Body of pancreas (tissue), 4 donors: ENCODE measurements around the gene ZKSCAN5.

Experiments
- POLR2A ChIP-seq, 3 donors: fragments of 450-650 bp; IDR thresholded peaks; one replicate each; pipeline ENCODE4 v1.6.1; 2016; ENCODE audit warnings: antibody characterized with exemption in 3 of 3, mild to moderate bottlenecking in 2 of 3
- TF ChIP-seq, protein P1 (sequence below), 7 experiments: fragments of 450-650 bp in 4 of 7; fragments of 200-600 bp in 3 of 7; sonication (generic) in 3 of 7; IDR thresholded peaks; one replicate each; pipeline ENCODE4 v1.5.1; 2016 to 2019; ENCODE audit warnings: antibody characterized with exemption in 7 of 7

DNA sequence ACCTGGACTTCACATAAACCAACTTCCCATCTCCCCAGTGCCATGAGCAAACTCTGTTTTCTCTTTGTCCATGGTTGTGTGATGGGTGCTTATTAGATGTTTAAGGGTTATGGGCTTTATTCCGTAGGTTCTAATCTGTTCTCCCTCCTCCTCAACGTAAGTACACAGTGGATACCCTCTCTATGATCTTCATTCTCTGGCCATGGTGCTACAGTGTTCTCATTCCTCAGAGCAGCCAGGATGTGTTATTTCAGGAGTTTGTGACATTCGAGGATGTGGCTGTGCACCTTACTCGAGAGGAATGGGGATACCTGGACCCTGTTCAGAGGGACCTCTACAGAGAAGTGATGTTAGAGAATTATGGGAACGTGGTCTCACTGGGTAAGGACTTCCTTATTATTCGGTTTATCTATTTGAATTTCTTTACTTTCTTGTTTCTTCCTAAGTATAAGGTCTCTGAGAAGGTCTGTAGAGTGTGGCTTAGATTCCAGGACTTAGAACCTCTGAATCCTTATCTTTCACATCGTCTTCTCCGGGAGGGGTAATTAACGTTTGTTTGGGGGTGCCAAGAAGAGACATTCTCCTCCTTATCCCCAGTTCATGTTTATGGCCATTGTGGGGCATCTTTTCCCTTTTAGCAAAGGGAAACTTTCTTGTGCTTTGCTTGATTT is 57.8 kb downstream of the ZKSCAN5 start:
- TF ChIP-seq, protein P1, sequence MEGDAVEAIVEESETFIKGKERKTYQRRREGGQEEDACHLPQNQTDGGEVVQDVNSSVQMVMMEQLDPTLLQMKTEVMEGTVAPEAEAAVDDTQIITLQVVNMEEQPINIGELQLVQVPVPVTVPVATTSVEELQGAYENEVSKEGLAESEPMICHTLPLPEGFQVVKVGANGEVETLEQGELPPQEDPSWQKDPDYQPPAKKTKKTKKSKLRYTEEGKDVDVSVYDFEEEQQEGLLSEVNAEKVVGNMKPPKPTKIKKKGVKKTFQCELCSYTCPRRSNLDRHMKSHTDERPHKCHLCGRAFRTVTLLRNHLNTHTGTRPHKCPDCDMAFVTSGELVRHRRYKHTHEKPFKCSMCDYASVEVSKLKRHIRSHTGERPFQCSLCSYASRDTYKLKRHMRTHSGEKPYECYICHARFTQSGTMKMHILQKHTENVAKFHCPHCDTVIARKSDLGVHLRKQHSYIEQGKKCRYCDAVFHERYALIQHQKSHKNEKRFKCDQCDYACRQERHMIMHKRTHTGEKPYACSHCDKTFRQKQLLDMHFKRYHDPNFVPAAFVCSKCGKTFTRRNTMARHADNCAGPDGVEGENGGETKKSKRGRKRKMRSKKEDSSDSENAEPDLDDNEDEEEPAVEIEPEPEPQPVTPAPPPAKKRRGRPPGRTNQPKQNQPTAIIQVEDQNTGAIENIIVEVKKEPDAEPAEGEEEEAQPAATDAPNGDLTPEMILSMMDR (IDR thresholded peaks at IDR 0.05): no peak
- TF ChIP-seq POLR2A (IDR thresholded peaks at IDR 0.05): no peak
